Activated naive CD4-positive, alpha-beta T cell treated with anti-CD3 and anti-CD28 coated beads, Interleukin-2, amount 50 U/mL, for 16 hours (primary cell): Measurements from ENCODE around the gene CARD11.

Experiments
- DNase-seq: peaks from one replicate; pipeline ENCODE4 v3.0.0-alpha.2; 2020

The CARD11 gene

GRCh38 chr7:2937701-2938513, 105.8 kb downstream of the CARD11 start:
- no peak for DNase-seq

- no peak for DNase-seq
These were observed 106.6 kb downstream of the CARD11 start for GRCh38 chr7:2936891-2937580.

- no peak for DNase-seq
These were observed 107.4 kb downstream of the CARD11 start for GRCh38 chr7:2936301-2936700.

GRCh38 chr7:2934984-2935740, 108.5 kb downstream of the CARD11 start:
- no peak for DNase-seq

- peak; percentile 48 for DNase-seq
These were observed 109.4 kb downstream of the CARD11 start for GRCh38 chr7:2934211-2934731.

GRCh38 chr7:2932402-2933251, 111.0 kb downstream of the CARD11 start:
- DNase-seq: no peak

- DNase-seq: no peak
These were observed 112.6 kb downstream of the CARD11 start for GRCh38 chr7:2931034-2931415.

GRCh38 chr7:2930310-2931033, 113.2 kb downstream of the CARD11 start:
- no peak for DNase-seq

GRCh38 chr7:2929321-2930201, 114.1 kb downstream of the CARD11 start:
- DNase-seq: no peak

GRCh38 chr7:2928613-2929311, 114.9 kb downstream of the CARD11 start:
- no peak for DNase-seq

- DNase-seq: no peak
These were observed 115.4 kb downstream of the CARD11 start for GRCh38 chr7:2928256-2928612.

- DNase-seq: no peak
These were observed 116.1 kb downstream of the CARD11 start for GRCh38 chr7:2927592-2927991.

GRCh38 chr7:2926896-2927405, 116.7 kb downstream of the CARD11 start:
- no peak for DNase-seq

- DNase-seq: no peak
These were observed 117.4 kb downstream of the CARD11 start for GRCh38 chr7:2926120-2926895.

- DNase-seq: no peak
These were observed 118.5 kb downstream of the CARD11 start for GRCh38 chr7:2924866-2925840.

GRCh38 chr7:2923886-2924574, 119.6 kb downstream of the CARD11 start:
- no peak for DNase-seq

GRCh38 chr7:2923291-2923781, 120.3 kb downstream of the CARD11 start:
- no peak for DNase-seq
